ENCODE results near the gene SRBD1. TPM values are rescaled to one million over a fixed set of nuclear protein-coding genes. Genes with fewer than 3 reads are reported as not detected.
A peak's percentile ranks its signal among the peaks of the same experiment; 100 is the strongest.

Gene SRBD1
- polyA plus RNA-seq, 3 donors: 5.8 to 9.2 (median 7.0) TPM

DNA sequence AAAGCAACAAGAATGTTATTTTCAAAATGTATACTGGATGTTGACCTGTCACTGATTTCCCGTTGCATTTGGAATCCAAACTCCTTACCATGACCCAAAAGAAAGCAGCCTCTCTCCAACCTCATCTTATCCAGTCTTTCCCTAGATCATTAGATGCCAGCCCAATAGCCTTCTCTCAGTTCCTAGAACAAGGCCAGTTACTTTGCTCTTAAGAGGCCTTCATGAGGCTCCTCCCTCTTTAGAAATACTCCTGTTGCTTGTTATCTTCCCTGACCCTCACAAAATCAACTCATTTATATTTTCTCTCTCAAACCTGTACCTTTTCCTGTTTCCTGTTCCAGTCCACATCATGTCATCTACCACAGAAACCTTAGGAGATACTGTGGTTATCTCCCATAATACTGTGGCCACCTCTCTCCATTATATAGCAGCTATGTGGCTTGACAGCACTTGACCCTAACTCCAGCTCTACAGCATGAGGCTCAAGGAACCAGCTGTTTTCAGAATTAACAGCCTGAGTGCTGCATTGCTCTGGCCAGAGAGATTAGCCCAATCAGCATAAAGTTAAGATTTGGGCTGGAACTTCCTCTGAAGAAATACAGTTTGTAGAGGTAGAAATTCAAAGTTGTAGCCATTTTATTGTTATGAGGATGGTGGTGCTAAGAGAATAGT is 22.8 kb downstream of the SRBD1 start:
- Histone ChIP-seq H4K20me1 (ENCODE audit: insufficient read depth, low read length) (no peaks in the 10 kb centered on the region), H3K27me3 (ENCODE audit: control insufficient read depth in 2 of 2, insufficient read depth in 2 of 2, low read length in 2 of 2) (no peaks in the 10 kb centered on the region), H3K4me3 (replicated peaks in 1 of 3; ENCODE audit: low read depth in 2 of 3, low read length in 3 of 3) (no peak overlapping the region), H3K9ac (ENCODE audit: insufficient read depth, low read length, poor library complexity, severe bottlenecking) (no peak overlapping the region), H3K27ac (ENCODE audit: low read depth in 1 of 2, low read length in 2 of 2) (peak overlapping the region in 1 of 2 donors; percentile 9), H3K36me3 (replicated peaks in 1 of 2; ENCODE audit: control insufficient read depth in 1 of 2, insufficient read depth in 2 of 2, low read length in 2 of 2) (peaks cover 0 to 27% of the 10 kb centered on the region in 2 donors), H3K79me2 (ENCODE audit: insufficient read depth, low read length) (peaks cover 16% of the 10 kb centered on the region), H3K4me1 (ENCODE audit: control insufficient read depth in 1 of 2, insufficient read depth in 2 of 2, low read length in 2 of 2) (peaks cover 17 to 24% of the 10 kb centered on the region in 2 donors), H2AFZ (ENCODE audit: insufficient read depth, low read depth, low read length, poor library complexity, severe bottlenecking) (no peak overlapping the region), H3K9me3 (replicated peaks in 1 of 2; ENCODE audit: control insufficient read depth in 1 of 2, insufficient read depth in 1 of 2, low read length in 2 of 2) (no peaks in the 10 kb centered on the region), H3K4me2 (replicated peaks; ENCODE audit: extremely low read depth, low read length, poor library complexity, severe bottlenecking) (no peak overlapping the region)
- DNase-seq: no peak
- Mint-ChIP-seq H3K4me1 (peaks cover 34% of the 10 kb centered on the region), H3K9me3 (no peaks in the 10 kb centered on the region), H3K36me3 (peaks cover 24 to 33% of the 10 kb centered on the region in 2 donors), H3K27me3 (ENCODE audit: low read depth in 3 of 3) (peaks cover 0 to 2% (median 0%) of the 10 kb centered on the region in 3 donors), H3K27ac (peak overlapping the region in 5 of 7 donors; percentile 8 to 55 (median 26)), H3K4me3 (no peak overlapping the region)
- TF ChIP-seq, protein P1, sequence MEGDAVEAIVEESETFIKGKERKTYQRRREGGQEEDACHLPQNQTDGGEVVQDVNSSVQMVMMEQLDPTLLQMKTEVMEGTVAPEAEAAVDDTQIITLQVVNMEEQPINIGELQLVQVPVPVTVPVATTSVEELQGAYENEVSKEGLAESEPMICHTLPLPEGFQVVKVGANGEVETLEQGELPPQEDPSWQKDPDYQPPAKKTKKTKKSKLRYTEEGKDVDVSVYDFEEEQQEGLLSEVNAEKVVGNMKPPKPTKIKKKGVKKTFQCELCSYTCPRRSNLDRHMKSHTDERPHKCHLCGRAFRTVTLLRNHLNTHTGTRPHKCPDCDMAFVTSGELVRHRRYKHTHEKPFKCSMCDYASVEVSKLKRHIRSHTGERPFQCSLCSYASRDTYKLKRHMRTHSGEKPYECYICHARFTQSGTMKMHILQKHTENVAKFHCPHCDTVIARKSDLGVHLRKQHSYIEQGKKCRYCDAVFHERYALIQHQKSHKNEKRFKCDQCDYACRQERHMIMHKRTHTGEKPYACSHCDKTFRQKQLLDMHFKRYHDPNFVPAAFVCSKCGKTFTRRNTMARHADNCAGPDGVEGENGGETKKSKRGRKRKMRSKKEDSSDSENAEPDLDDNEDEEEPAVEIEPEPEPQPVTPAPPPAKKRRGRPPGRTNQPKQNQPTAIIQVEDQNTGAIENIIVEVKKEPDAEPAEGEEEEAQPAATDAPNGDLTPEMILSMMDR (IDR thresholded peaks at IDR 0.05): no peak
- 100% methylated on average over 1 of the region's 1 CpG for WGBS (ENCODE audit: insufficient coverage)
- intact Hi-C loops (cut with micrococcal nuclease): no loop called here

DNA sequence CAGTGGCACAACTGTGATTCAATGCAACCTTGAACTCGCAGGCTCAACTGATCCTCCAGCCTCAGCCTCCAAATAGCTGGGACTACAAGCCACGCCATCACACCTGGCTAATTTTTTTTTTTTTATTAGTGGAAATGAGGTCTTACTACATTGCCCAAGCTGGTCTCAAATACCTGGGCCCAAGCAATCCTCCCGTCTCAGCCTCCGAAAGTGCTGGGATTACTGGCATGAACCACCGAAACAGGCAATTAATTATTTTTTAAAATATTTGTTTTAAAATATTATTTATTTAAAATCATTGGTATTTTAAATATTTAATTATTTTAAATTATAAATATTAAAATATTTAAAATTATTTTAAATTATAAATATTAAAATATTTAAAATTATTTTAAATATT is 24.5 kb downstream of the SRBD1 start:
- peaks cover 22 to 33% of the 10 kb centered on the region in 2 donors for H3K4me1 ChIP-seq (ENCODE audit: control insufficient read depth in 1 of 2, insufficient read depth in 2 of 2, low read length in 2 of 2)
- no peak overlapping the region for H3K27ac Mint-ChIP-seq

More for the DNA sequence above, 24.5 kb downstream of the SRBD1 start:
- DNase-seq: no peak
- H3K4me1 Mint-ChIP-seq: peaks cover 41% of the 10 kb centered on the region
- Histone ChIP-seq H3K36me3 (replicated peaks in 1 of 2; ENCODE audit: control insufficient read depth in 1 of 2, insufficient read depth in 2 of 2, low read length in 2 of 2) (peaks cover 0 to 12% of the 10 kb centered on the region in 2 donors), H3K79me2 (ENCODE audit: insufficient read depth, low read length) (peaks cover 11% of the 10 kb centered on the region), H3K27ac (ENCODE audit: low read depth in 1 of 2, low read length in 2 of 2) (no peak overlapping the region), H3K4me3 (replicated peaks in 1 of 3; ENCODE audit: low read depth in 2 of 3, low read length in 3 of 3) (no peak overlapping the region), H2AFZ (ENCODE audit: insufficient read depth, low read depth, low read length, poor library complexity, severe bottlenecking) (no peak overlapping the region), H3K9me3 (replicated peaks in 1 of 2; ENCODE audit: control insufficient read depth in 1 of 2, insufficient read depth in 1 of 2, low read length in 2 of 2) (no peaks in the 10 kb centered on the region), H3K4me2 (replicated peaks; ENCODE audit: extremely low read depth, low read length, poor library complexity, severe bottlenecking) (no peak overlapping the region), H4K20me1 (ENCODE audit: insufficient read depth, low read length) (no peaks in the 10 kb centered on the region), H3K9ac (ENCODE audit: insufficient read depth, low read length, poor library complexity, severe bottlenecking) (no peak overlapping the region), H3K27me3 (ENCODE audit: control insufficient read depth in 2 of 2, insufficient read depth in 2 of 2, low read length in 2 of 2) (no peaks in the 10 kb centered on the region)
- H3K9me3 Mint-ChIP-seq: no peaks in the 10 kb centered on the region
- intact Hi-C loops (cut with micrococcal nuclease): no loop called here
- WGBS (ENCODE audit: insufficient coverage): 100% methylated on average over 1 of the region's 5 CpGs
- peaks cover 13 to 25% of the 10 kb centered on the region in 2 donors for H3K36me3 Mint-ChIP-seq
- no peak overlapping the region for H3K4me3 Mint-ChIP-seq
- H3K27me3 Mint-ChIP-seq (ENCODE audit: low read depth in 3 of 3): no peaks in the 10 kb centered on the region
- TF ChIP-seq, protein P1 (IDR thresholded peaks at IDR 0.05): no peak
